HG02840 (cell line): Measurements from ENCODE around the gene TACSTD2.
"Not testable (repeated sequence)": the region's sequence is repeated elsewhere in the genome, so short reads cannot be mapped to it uniquely, and the experiment has no call there.

Experiments used
- ATAC-seq: cut with Tn5 transposase; IDR thresholded peaks from one replicate; pipeline ENCODE4 v1.9.1; 2021; ENCODE audit warnings: mild to moderate bottlenecking, moderate library complexity, moderate number of reproducible peaks; ENCODE audit not compliant: unreplicated experiment, low FRiP score

TACSTD2 gene

GRCh38 chr1:58576727-58577653 lies at the start of gene TACSTD2:
TACSTD2 (minus strand) TSS chr1:58577252; CDS start chr1:58577156, 96 bp downstream.
- ATAC-seq = no peak

- no peak for ATAC-seq
Measured at GRCh38 chr1:58626293-58626692, 49.2 kb upstream of the TACSTD2 start.

- not testable (repeated sequence) for ATAC-seq
Measured at GRCh38 chr1:58623259-58623658, 46.2 kb upstream of the TACSTD2 start.

- ATAC-seq = no peak
Measured at GRCh38 chr1:58622571-58622970, 45.5 kb upstream of the TACSTD2 start.

- no peak for ATAC-seq
Measured at GRCh38 chr1:58621391-58621790, 44.3 kb upstream of the TACSTD2 start.

GRCh38 chr1:58620926-58621325 lies 43.9 kb upstream of the TACSTD2 start:
- ATAC-seq = no peak

GRCh38 chr1:58620259-58620658 lies 43.2 kb upstream of the TACSTD2 start:
- no peak for ATAC-seq

GRCh38 chr1:58619286-58620054 lies 42.4 kb upstream of the TACSTD2 start:
- no peak for ATAC-seq

GRCh38 chr1:58618303-58618702 lies 41.3 kb upstream of the TACSTD2 start:
- ATAC-seq = no peak

- no peak for ATAC-seq
Measured at GRCh38 chr1:58611861-58612385, 34.9 kb upstream of the TACSTD2 start.

GRCh38 chr1:58608945-58609344 lies 31.9 kb upstream of the TACSTD2 start:
- no peak for ATAC-seq

- no peak for ATAC-seq
Measured at GRCh38 chr1:58608297-58608696, 31.2 kb upstream of the TACSTD2 start.

GRCh38 chr1:58607391-58607790 lies 30.3 kb upstream of the TACSTD2 start:
- no peak for ATAC-seq

GRCh38 chr1:58601921-58602320 lies 24.9 kb upstream of the TACSTD2 start:
- ATAC-seq = not testable (repeated sequence)

GRCh38 chr1:58597996-58598395 lies 20.9 kb upstream of the TACSTD2 start:
- no peak for ATAC-seq

GRCh38 chr1:58597076-58597475 lies 20.0 kb upstream of the TACSTD2 start:
- ATAC-seq = no peak

GRCh38 chr1:58596631-58597052 lies 19.6 kb upstream of the TACSTD2 start:
- no peak for ATAC-seq

GRCh38 chr1:58594546-58594945 lies 17.5 kb upstream of the TACSTD2 start:
- no peak for ATAC-seq

GRCh38 chr1:58592522-58593134 lies 15.6 kb upstream of the TACSTD2 start:
- no peak for ATAC-seq

GRCh38 chr1:58591806-58592205 lies 14.8 kb upstream of the TACSTD2 start:
- no peak for ATAC-seq

GRCh38 chr1:58590019-58590418 lies 13.0 kb upstream of the TACSTD2 start:
- no peak for ATAC-seq
